GM12875 (cell line): ENCODE measurements around the gene ACADM.
"Not testable (repeated sequence)": the region's sequence is repeated elsewhere in the genome, so short reads cannot be mapped to it uniquely, and the experiment has no call there.

Experiments used
- H3K4me3 ChIP-seq: one replicate; pipeline ENCODE4 v1.5.1; 2011; ENCODE audit warnings: low read depth, low read length, control low read depth
- CTCF ChIP-seq: IDR thresholded peaks from 2 replicates; pipeline ENCODE4 v1.5.1; 2011; ENCODE audit warnings: low read depth, mild to moderate bottlenecking, control low read depth, inconsistent platforms, low read length, moderate library complexity, borderline replicate concordance; ENCODE audit not compliant: insufficient read depth

Gene ACADM

GRCh38 chr1:75733661-75734060, 9.2 kb downstream of the ACADM start:
- H3K4me3 ChIP-seq: no peak overlapping the region
- TF ChIP-seq CTCF: no peak

- H3K4me3 ChIP-seq: no peak overlapping the region
- TF ChIP-seq CTCF: no peak
These were observed 11.5 kb downstream of the ACADM start for GRCh38 chr1:75736016-75736415.

GRCh38 chr1:75742047-75742625, 17.6 kb downstream of the ACADM start:
- no peak overlapping the region for H3K4me3 ChIP-seq
- no peak for TF ChIP-seq CTCF

GRCh38 chr1:75745276-75745675, 20.8 kb downstream of the ACADM start:
- no peak for TF ChIP-seq CTCF

GRCh38 chr1:75757210-75757609, 32.7 kb downstream of the ACADM start:
- not testable (repeated sequence) for H3K4me3 ChIP-seq

More at GRCh38 chr1:75745276-75745675, 20.8 kb downstream of the ACADM start:
- H3K4me3 ChIP-seq: no peak overlapping the region

GRCh38 chr1:75758543-75758942, 34.0 kb downstream of the ACADM start:
- not testable (repeated sequence) for H3K4me3 ChIP-seq

GRCh38 chr1:75764057-75764655, 39.6 kb downstream of the ACADM start:
- TF ChIP-seq CTCF: no peak
- H3K4me3 ChIP-seq: no peak overlapping the region

- no peak overlapping the region for H3K4me3 ChIP-seq
- no peak for TF ChIP-seq CTCF
These were observed 41.3 kb downstream of the ACADM start for GRCh38 chr1:75765697-75766355.
